Measurements from ENCODE around the gene KRTAP4-5. TPM values are rescaled to one million over a fixed set of nuclear protein-coding genes. Genes with fewer than 3 reads are reported as not detected.
"Not testable (repeated sequence)": the region's sequence is repeated elsewhere in the genome, so short reads cannot be mapped to it uniquely, and the experiment has no call there.

The KRTAP4-5 gene
- total RNA-seq, 1 donor from 2014 or later = not detected

GRCh38 chr17:41145261-41145660, 4.4 kb downstream of the KRTAP4-5 start:
- H3K4me1 Mint-ChIP-seq (ENCODE audit: low read depth) = peaks cover 9% of the 10 kb centered on the region
- peaks cover 5% of the 10 kb centered on the region for H3K36me3 Mint-ChIP-seq (ENCODE audit: low read depth)
- peaks cover 15% of the 10 kb centered on the region for H3K9me3 Mint-ChIP-seq (ENCODE audit: low read depth)
- DNase-seq (ENCODE audit: low spot score) = no peak
- no peak overlapping the region for H3K27ac Mint-ChIP-seq (ENCODE audit: unreplicated experiment)
- no peak overlapping the region for H3K4me3 Mint-ChIP-seq (ENCODE audit: unreplicated experiment)
- no peak for TF ChIP-seq CTCF (IDR thresholded peaks at IDR 0.05)
- H3K27me3 Mint-ChIP-seq (ENCODE audit: low read depth) = peaks cover 2% of the 10 kb centered on the region

- H3K4me3 Mint-ChIP-seq (ENCODE audit: unreplicated experiment) = no peak overlapping the region
- peaks cover 2% of the 10 kb centered on the region for H3K27me3 Mint-ChIP-seq (ENCODE audit: low read depth)
- TF ChIP-seq CTCF (IDR thresholded peaks at IDR 0.05) = no peak
- DNase-seq (ENCODE audit: low spot score) = no peak
- H3K4me1 Mint-ChIP-seq (ENCODE audit: low read depth) = peaks cover 9% of the 10 kb centered on the region
- no peak overlapping the region for H3K27ac Mint-ChIP-seq (ENCODE audit: unreplicated experiment)
- H3K9me3 Mint-ChIP-seq (ENCODE audit: low read depth) = peaks cover 15% of the 10 kb centered on the region
- H3K36me3 Mint-ChIP-seq (ENCODE audit: low read depth) = peaks cover 5% of the 10 kb centered on the region
Measured at GRCh38 chr17:41144846-41145245, 4.8 kb downstream of the KRTAP4-5 start.

- no peak overlapping the region for H3K4me3 Mint-ChIP-seq (ENCODE audit: unreplicated experiment)
- H3K36me3 Mint-ChIP-seq (ENCODE audit: low read depth) = peaks cover 10% of the 10 kb centered on the region
- H3K9me3 Mint-ChIP-seq (ENCODE audit: low read depth) = peaks cover 30% of the 10 kb centered on the region
- H3K27me3 Mint-ChIP-seq (ENCODE audit: low read depth) = no peaks in the 10 kb centered on the region
- H3K4me1 Mint-ChIP-seq (ENCODE audit: low read depth) = peaks cover 9% of the 10 kb centered on the region
- no peak for DNase-seq (ENCODE audit: low spot score)
- no peak for TF ChIP-seq CTCF (IDR thresholded peaks at IDR 0.05)
- no peak overlapping the region for H3K27ac Mint-ChIP-seq (ENCODE audit: unreplicated experiment)
Measured at GRCh38 chr17:41141361-41141760, 8.3 kb downstream of the KRTAP4-5 start.

- Mint-ChIP-seq H3K9me3 (ENCODE audit: low read depth) (peaks cover 30% of the 10 kb centered on the region), H3K27me3 (ENCODE audit: low read depth) (no peaks in the 10 kb centered on the region), H3K4me3 (ENCODE audit: unreplicated experiment) (no peak within 1 kb of the TSS), H3K4me1 (ENCODE audit: low read depth) (peaks cover 9% of the 10 kb centered on the region), H3K36me3 (ENCODE audit: low read depth) (peaks cover 10% of the 10 kb centered on the region), H3K27ac (ENCODE audit: unreplicated experiment) (no peak within 1 kb of the TSS)
- no peak for TF ChIP-seq CTCF (IDR thresholded peaks at IDR 0.05)
- DNase-seq (ENCODE audit: low spot score) = no peak
Measured at GRCh38 chr17:41140360-41141131, 9.1 kb downstream of the KRTAP4-5 start, which contains the start of gene KRTAP4-6. KRTAP4-6 (minus strand) TSS chr17:41140544; CDS start chr17:41140487, 57 bp downstream.

GRCh38 chr17:41139865-41140264, 9.8 kb downstream of the KRTAP4-5 start:
- Mint-ChIP-seq H3K36me3 (ENCODE audit: low read depth) (peaks cover 10% of the 10 kb centered on the region), H3K9me3 (ENCODE audit: low read depth) (peaks cover 30% of the 10 kb centered on the region)
- H3K4me3 Mint-ChIP-seq (ENCODE audit: unreplicated experiment); H3K27ac Mint-ChIP-seq (ENCODE audit: unreplicated experiment); H3K4me1 Mint-ChIP-seq (ENCODE audit: low read depth); H3K27me3 Mint-ChIP-seq (ENCODE audit: low read depth): not testable (repeated sequence)
- DNase-seq (ENCODE audit: low spot score) = peak; percentile 78
